ENCODE results near the gene LMCD1. TPM values are rescaled to one million over a fixed set of nuclear protein-coding genes. Genes with fewer than 3 reads are reported as not detected.

Gene LMCD1
- total RNA-seq, 2 donors from 2014 or later, result 10.9 to 32.4 TPM

GRCh38 chr3:8608791-8609467 is 107.3 kb downstream of the LMCD1 start:
- intact Hi-C loops (cut with DNase I), result no loop called here
- H3K4me1 ChIP-seq, result peaks cover 4% of the 10 kb centered on the region
- no peak overlapping the region for H3K4me3 ChIP-seq
- ATAC-seq (no peak), DNase-seq (no peak)
- H3K9me3 ChIP-seq, result no peaks in the 10 kb centered on the region
- H3K27ac ChIP-seq, result no peak overlapping the region
- H3K36me3 ChIP-seq (replicated peaks in 1 of 2; ENCODE audit: insufficient read depth in 1 of 2, low read depth in 2 of 2), result no peaks in the 10 kb centered on the region
- TF ChIP-seq CTCF (IDR thresholded peaks at IDR 0.05), result no peak
- TF ChIP-seq POLR2A (IDR thresholded peaks at IDR 0.05), result no peak
- 73 to 74% methylated on average over 10 of the region's 10 CpGs for WGBS, 2 donors
- no peaks in the 10 kb centered on the region for H3K27me3 ChIP-seq

- intact Hi-C loops (cut with DNase I), result no loop called here
- Histone ChIP-seq H3K9me3 (no peaks in the 10 kb centered on the region), H3K4me3 (no peak overlapping the region), H3K27ac (no peak overlapping the region), H3K27me3 (no peaks in the 10 kb centered on the region), H3K36me3 (replicated peaks in 1 of 2; ENCODE audit: insufficient read depth in 1 of 2, low read depth in 2 of 2) (no peaks in the 10 kb centered on the region), H3K4me1 (peaks cover 4% of the 10 kb centered on the region)
- no peak for TF ChIP-seq CTCF (IDR thresholded peaks at IDR 0.05)
- no peak for TF ChIP-seq POLR2A (IDR thresholded peaks at IDR 0.05)
- 84 to 87% methylated on average over 8 of the region's 8 CpGs for WGBS, 2 donors
- DNase-seq (no peak), ATAC-seq (no peak)
These were observed 109.3 kb downstream of the LMCD1 start for GRCh38 chr3:8610951-8611350.

- Histone ChIP-seq H3K27me3 (no peaks in the 10 kb centered on the region), H3K36me3 (replicated peaks in 1 of 2; ENCODE audit: insufficient read depth in 1 of 2, low read depth in 2 of 2) (no peaks in the 10 kb centered on the region), H3K4me1 (no peaks in the 10 kb centered on the region), H3K27ac (no peak overlapping the region), H3K9me3 (peaks cover 0 to 9% (median 0%) of the 10 kb centered on the region in 3 donors), H3K4me3 (no peak overlapping the region)
- WGBS, 2 donors, result 88 to 95% methylated on average over 2 to 5 of the region's 5 CpGs
- no peak for TF ChIP-seq POLR2A (IDR thresholded peaks at IDR 0.05)
- TF ChIP-seq CTCF (IDR thresholded peaks at IDR 0.05), result no peak
- intact Hi-C loops (cut with DNase I), result no loop called here
- DNase-seq, result no peak
- ATAC-seq, result no peak
These were observed 116.3 kb downstream of the LMCD1 start for GRCh38 chr3:8617921-8618320.

GRCh38 chr3:8618950-8619349 is 117.3 kb downstream of the LMCD1 start:
- H3K36me3 ChIP-seq (replicated peaks in 1 of 2; ENCODE audit: insufficient read depth in 1 of 2, low read depth in 2 of 2), result no peaks in the 10 kb centered on the region
- DNase-seq, result no peak
- H3K9me3 ChIP-seq, result peaks cover 0 to 9% (median 0%) of the 10 kb centered on the region in 3 donors
- TF ChIP-seq CTCF (IDR thresholded peaks at IDR 0.05), result no peak
- no peak for TF ChIP-seq POLR2A (IDR thresholded peaks at IDR 0.05)
- H3K4me1 ChIP-seq, result no peaks in the 10 kb centered on the region
- WGBS, 2 donors, result 89 to 90% methylated on average over 4 of the region's 4 CpGs
- no peak overlapping the region for H3K27ac ChIP-seq
- intact Hi-C loops (cut with DNase I), result no loop called here
- H3K27me3 ChIP-seq, result no peaks in the 10 kb centered on the region
- H3K4me3 ChIP-seq, result no peak overlapping the region
- ATAC-seq, result no peak

- H3K9me3 ChIP-seq, result peaks cover 0 to 9% (median 0%) of the 10 kb centered on the region in 3 donors
- no peak for DNase-seq
- intact Hi-C loops (cut with DNase I), result no loop called here
- H3K4me3 ChIP-seq, result no peak overlapping the region
- H3K36me3 ChIP-seq (replicated peaks in 1 of 2; ENCODE audit: insufficient read depth in 1 of 2, low read depth in 2 of 2), result no peaks in the 10 kb centered on the region
- ATAC-seq, result no peak
- no peaks in the 10 kb centered on the region for H3K4me1 ChIP-seq
- no peaks in the 10 kb centered on the region for H3K27me3 ChIP-seq
- 84 to 87% methylated on average over 6 to 7 of the region's 7 CpGs for WGBS, 2 donors
- H3K27ac ChIP-seq, result no peak overlapping the region
- TF ChIP-seq CTCF (IDR thresholded peaks at IDR 0.05), result no peak
- TF ChIP-seq POLR2A (IDR thresholded peaks at IDR 0.05), result no peak
These were observed 117.9 kb downstream of the LMCD1 start for GRCh38 chr3:8619548-8619947.

Data from body of pancreas (tissue), 4 donors.